Endothelial cell (in vitro differentiated cells): ENCODE results near the gene LRRC26. TPM values are rescaled to one million over a fixed set of nuclear protein-coding genes. Genes with fewer than 3 reads are reported as not detected.

Source experiments
- DNase-seq: peaks from one replicate; pipeline ENCODE4 v3.0.0; 2021; ENCODE audit warnings: low spot score
- H3K27ac Mint-ChIP-seq: one replicate; pipeline ENCODE4 v1.8.0; 2021; ENCODE audit warnings: mixed read lengths, inconsistent platforms; ENCODE audit not compliant: unreplicated experiment
- H3K27me3 Mint-ChIP-seq: one replicate; pipeline ENCODE4 v1.8.0; 2021; ENCODE audit warnings: mild to moderate bottlenecking, moderate library complexity, mixed read lengths, inconsistent platforms; ENCODE audit not compliant: unreplicated experiment
- H3K36me3 Mint-ChIP-seq: one replicate; pipeline ENCODE4 v1.8.0; 2021; ENCODE audit warnings: mild to moderate bottlenecking, low read depth, mixed read lengths, inconsistent platforms; ENCODE audit not compliant: unreplicated experiment
- H3K4me1 Mint-ChIP-seq: one replicate; pipeline ENCODE4 v1.8.0; 2021; ENCODE audit warnings: mild to moderate bottlenecking, mixed read lengths, inconsistent platforms; ENCODE audit not compliant: unreplicated experiment
- H3K4me3 Mint-ChIP-seq: one replicate; pipeline ENCODE4 v1.8.0; 2021; ENCODE audit warnings: mild to moderate bottlenecking, mixed read lengths, inconsistent platforms; ENCODE audit not compliant: unreplicated experiment
- H3K9me3 Mint-ChIP-seq: one replicate; pipeline ENCODE4 v1.8.0; 2021; ENCODE audit warnings: mixed read lengths, inconsistent platforms; ENCODE audit not compliant: unreplicated experiment
- total RNA-seq: library from RNA; stranded (reverse); fragmentation: NEBNext Ultra II Directional; extraction: Animal tissue kit (Norgen Biotek cat#: 25700); gene quantifications from one replicate; pipeline ENCODE4 v1.2.1, GENCODE V29; 2021; ENCODE audit not compliant: unreplicated experiment
- TF ChIP-seq, protein P1 (sequence below): fragments of 200-600 bp; sonication (generic); IDR thresholded peaks from one replicate; pipeline ENCODE4 v1.5.0; 2021; ENCODE audit warnings: antibody characterized with exemption; ENCODE audit not compliant: unreplicated experiment

Gene LRRC26
- total RNA-seq, 1 donor from 2014 or later, result not detected

DNA sequence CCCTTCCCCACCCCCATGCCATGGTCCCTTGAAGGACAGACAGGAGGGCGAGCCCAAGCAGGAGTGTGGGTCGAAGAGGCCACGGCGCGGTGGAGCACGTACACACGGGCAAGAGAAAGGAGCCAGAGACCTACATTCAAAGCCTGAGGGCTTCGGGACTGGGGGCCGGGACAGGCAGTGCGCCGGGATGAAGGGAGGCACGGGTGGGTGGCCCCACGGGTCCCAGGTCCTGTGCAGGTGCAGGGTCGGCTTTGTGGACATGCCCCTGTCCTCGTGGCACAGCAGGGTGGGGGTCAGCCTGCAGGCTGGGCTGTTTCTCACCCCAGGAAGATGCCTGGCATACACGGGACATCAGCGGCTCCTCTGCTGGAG, 9.8 kb downstream of the LRRC26 start:
- no peaks in the 10 kb centered on the region for H3K9me3 Mint-ChIP-seq
- no peak for DNase-seq
- TF ChIP-seq, protein P1, sequence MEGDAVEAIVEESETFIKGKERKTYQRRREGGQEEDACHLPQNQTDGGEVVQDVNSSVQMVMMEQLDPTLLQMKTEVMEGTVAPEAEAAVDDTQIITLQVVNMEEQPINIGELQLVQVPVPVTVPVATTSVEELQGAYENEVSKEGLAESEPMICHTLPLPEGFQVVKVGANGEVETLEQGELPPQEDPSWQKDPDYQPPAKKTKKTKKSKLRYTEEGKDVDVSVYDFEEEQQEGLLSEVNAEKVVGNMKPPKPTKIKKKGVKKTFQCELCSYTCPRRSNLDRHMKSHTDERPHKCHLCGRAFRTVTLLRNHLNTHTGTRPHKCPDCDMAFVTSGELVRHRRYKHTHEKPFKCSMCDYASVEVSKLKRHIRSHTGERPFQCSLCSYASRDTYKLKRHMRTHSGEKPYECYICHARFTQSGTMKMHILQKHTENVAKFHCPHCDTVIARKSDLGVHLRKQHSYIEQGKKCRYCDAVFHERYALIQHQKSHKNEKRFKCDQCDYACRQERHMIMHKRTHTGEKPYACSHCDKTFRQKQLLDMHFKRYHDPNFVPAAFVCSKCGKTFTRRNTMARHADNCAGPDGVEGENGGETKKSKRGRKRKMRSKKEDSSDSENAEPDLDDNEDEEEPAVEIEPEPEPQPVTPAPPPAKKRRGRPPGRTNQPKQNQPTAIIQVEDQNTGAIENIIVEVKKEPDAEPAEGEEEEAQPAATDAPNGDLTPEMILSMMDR, result no peak
- no peaks in the 10 kb centered on the region for H3K36me3 Mint-ChIP-seq
- peaks cover 2% of the 10 kb centered on the region for H3K4me1 Mint-ChIP-seq
- H3K27me3 Mint-ChIP-seq, result peaks cover 23% of the 10 kb centered on the region
- no peak overlapping the region for H3K4me3 Mint-ChIP-seq
- H3K27ac Mint-ChIP-seq, result no peak overlapping the region

DNA sequence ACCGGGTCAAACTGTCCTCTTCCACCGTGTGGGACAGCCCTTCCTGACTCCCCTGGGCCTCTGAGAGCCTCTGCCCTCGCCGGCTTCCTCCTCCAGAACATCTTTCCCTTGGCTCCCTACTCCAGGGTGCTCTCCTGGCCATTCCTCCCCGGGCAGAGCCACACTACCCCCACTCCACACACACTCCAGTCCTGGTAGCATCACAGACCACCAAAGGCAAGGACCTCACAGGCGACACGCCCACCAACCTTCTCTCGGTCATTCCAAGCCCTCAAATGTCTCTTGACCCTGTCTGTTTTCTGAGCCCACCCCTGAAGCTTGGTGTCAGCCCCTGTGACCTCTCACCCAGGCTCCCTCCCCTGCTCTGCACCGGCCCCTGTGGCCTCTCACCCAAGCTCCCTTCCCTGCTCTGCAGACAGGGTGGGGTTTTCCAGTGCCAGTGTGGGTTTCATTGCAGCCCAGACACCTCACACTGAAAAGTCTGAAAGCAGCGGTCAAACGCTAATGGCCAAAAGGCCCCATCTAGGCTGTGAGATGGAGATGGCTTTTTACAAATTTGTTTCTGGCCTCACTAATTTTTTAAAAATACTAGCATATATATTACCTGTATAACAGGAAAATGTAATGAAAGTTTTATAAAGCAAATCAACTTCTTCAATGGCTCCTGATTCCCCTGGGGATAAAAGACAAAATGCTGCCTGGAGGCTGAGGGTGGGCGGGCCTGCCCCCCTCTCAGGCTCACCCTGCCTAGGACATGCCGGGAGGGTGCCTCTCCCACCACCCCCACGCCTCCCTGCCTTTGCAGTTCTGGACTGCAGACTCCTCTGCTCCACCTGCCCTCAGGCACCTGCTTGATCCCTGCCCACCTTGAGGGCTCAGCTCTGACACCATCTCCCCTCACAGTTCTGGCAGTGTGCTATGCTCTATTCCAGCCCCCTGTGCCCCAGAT, 10.5 kb downstream of the LRRC26 start:
- Mint-ChIP-seq H3K27me3 (peaks cover 22% of the 10 kb centered on the region), H3K36me3 (no peaks in the 10 kb centered on the region), H3K9me3 (no peaks in the 10 kb centered on the region), H3K4me3 (no peak overlapping the region), H3K4me1 (peaks cover 2% of the 10 kb centered on the region), H3K27ac (no peak overlapping the region)
- no peak for DNase-seq
- TF ChIP-seq, protein P1, result no peak

DNA sequence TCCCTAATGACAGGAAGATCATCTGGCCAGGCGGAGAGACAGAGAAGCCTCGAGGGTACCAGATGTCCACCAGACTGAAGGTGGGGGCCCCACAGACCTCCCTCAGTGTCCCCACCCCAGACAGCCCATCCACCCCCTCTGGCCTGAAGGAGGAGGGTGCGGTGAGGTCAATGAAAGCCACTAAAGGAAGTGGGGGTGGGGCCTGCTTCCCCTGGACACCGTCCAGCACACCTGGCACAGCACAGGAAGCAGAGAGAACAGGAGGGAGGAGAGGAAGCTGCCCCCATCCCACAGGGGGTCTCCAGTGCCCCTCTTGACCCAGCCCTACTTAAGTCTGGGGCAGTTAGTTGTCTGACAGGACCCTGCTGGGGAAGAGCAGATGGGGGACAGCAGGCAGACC, 11.2 kb downstream of the LRRC26 start:
- Mint-ChIP-seq H3K27ac (no peak overlapping the region), H3K36me3 (no peaks in the 10 kb centered on the region), H3K27me3 (peaks cover 18% of the 10 kb centered on the region), H3K9me3 (no peaks in the 10 kb centered on the region), H3K4me3 (no peak overlapping the region), H3K4me1 (peaks cover 2% of the 10 kb centered on the region)
- no peak for DNase-seq
- TF ChIP-seq, protein P1, result no peak

- TF ChIP-seq, protein P1, result no peak
- Mint-ChIP-seq H3K4me1 (peaks cover 2% of the 10 kb centered on the region), H3K27me3 (peaks cover 18% of the 10 kb centered on the region), H3K27ac (no peak overlapping the region), H3K36me3 (no peaks in the 10 kb centered on the region), H3K9me3 (no peaks in the 10 kb centered on the region), H3K4me3 (no peak overlapping the region)
- no peak for DNase-seq
These were observed 12.0 kb downstream of the LRRC26 start for GRCh38 chr9:137157618-137158415.
